Measurements from ENCODE around the gene CAV2. TPM values are rescaled to one million over a fixed set of nuclear protein-coding genes. Genes with fewer than 3 reads are reported as not detected.
A peak's percentile ranks its signal among the peaks of the same experiment; 100 is the strongest.

Gene CAV2
- total RNA-seq, 4 donors from 2014 or later, result 11.8 to 13.9 (median 12.6) TPM

- Histone ChIP-seq H3K27me3 (no peaks in the 10 kb centered on the region), H3K4me3 (no peak overlapping the region), H3K4me1 (no peaks in the 10 kb centered on the region), H3K9me3 (no peaks in the 10 kb centered on the region), H3K27ac (no peak overlapping the region), H3K36me3 (no peaks in the 10 kb centered on the region)
- TF ChIP-seq POLR2A (IDR thresholded peaks at IDR 0.05) (no peak), CTCF (IDR thresholded peaks at IDR 0.05) (no peak)
- DNase-seq, result no peak
Observed at GRCh38 chr7:116491887-116492653, 7.5 kb upstream of the CAV2 start.

DNA sequence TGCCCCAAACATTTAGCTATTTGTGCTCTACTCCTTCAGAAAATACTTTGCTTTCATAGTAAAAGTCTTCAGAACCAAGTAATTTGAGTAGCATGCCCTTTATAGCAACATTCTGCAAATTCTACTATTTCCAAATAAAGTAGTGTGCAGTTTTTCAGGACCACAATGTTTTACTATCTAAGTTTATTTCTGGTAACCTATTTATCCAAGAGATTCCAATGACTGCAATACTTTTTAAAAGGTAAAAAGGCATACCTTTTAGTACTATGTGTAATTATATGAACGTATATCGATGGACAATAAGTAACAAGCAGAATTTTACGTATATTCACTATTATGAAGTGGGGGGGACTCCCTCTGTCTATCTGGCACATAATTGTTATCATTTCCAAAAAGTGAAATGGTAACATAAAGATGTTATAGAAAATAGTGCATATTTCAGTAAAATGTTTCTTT, 6.9 kb upstream of the CAV2 start:
- H3K36me3 ChIP-seq, result no peaks in the 10 kb centered on the region
- TF ChIP-seq CTCF (IDR thresholded peaks at IDR 0.05) (no peak), POLR2A (IDR thresholded peaks at IDR 0.05) (no peak)
- H3K4me1 ChIP-seq, result no peaks in the 10 kb centered on the region
- H3K4me3 ChIP-seq, result no peak overlapping the region
- no peaks in the 10 kb centered on the region for H3K9me3 ChIP-seq
- peak overlapping the region in 1 of 4 donors; percentile 30 for H3K27ac ChIP-seq
- no peak for DNase-seq
- H3K27me3 ChIP-seq, result no peaks in the 10 kb centered on the region

DNA sequence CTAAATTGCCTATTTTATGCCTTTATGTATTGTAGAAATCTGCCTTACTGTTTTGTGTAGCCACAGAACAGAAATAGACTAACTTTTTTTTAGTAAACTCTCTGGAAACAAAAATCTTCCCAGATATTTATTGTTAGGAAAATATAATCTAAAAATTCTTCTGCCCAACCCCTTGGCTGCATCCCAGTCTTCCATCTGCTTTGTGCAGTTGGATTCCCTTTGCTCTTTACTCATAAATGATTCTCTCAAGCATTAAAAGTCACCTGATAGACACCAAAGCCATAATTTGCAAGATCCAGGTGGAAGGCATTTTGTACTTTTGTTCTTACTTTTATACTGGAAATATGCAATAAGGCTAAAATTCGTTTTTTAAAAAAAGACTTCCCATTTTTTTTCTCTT, 6.1 kb upstream of the CAV2 start:
- no peaks in the 10 kb centered on the region for H3K36me3 ChIP-seq

DNA sequence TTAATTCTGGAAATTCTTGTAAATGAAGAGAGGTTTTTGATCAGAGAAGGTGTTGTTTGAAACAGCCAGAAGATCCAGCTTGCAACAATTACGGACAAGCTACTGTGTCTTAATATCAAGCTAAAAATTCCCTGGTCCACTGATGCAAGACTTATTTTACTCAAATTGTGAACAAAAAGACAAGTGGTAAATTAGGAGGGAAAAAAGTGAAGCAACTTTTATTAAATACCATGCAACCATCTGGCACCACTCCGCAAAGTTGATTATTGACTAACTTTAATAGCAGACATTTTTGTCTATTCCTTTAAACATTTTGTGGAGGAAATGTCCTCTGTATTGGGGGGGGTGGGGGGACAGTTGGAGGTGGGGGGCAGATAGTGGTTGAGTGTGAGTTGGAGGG, 5.1 kb upstream of the CAV2 start:
- H3K4me1 ChIP-seq, result peaks cover 0 to 5% (median 2%) of the 10 kb centered on the region in 4 donors
- no peak overlapping the region for H3K4me3 ChIP-seq
- no peak overlapping the region for H3K27ac ChIP-seq
- TF ChIP-seq CTCF (IDR thresholded peaks at IDR 0.05) (no peak), POLR2A (IDR thresholded peaks at IDR 0.05) (no peak)
- DNase-seq, result no peak
- no peaks in the 10 kb centered on the region for H3K9me3 ChIP-seq
- no peaks in the 10 kb centered on the region for H3K36me3 ChIP-seq
- H3K27me3 ChIP-seq, result no peaks in the 10 kb centered on the region

More for the DNA sequence above, 6.1 kb upstream of the CAV2 start:
- Histone ChIP-seq H3K27me3 (no peaks in the 10 kb centered on the region), H3K4me1 (no peaks in the 10 kb centered on the region), H3K27ac (peak overlapping the region in 1 of 4 donors; percentile 30), H3K9me3 (no peaks in the 10 kb centered on the region), H3K4me3 (no peak overlapping the region)
- TF ChIP-seq POLR2A (IDR thresholded peaks at IDR 0.05) (no peak), CTCF (IDR thresholded peaks at IDR 0.05) (no peak)
- no peak for DNase-seq

GRCh38 chr7:116495736-116496135, 3.8 kb upstream of the CAV2 start:
- no peaks in the 10 kb centered on the region for H3K36me3 ChIP-seq
- no peaks in the 10 kb centered on the region for H3K27me3 ChIP-seq
- TF ChIP-seq POLR2A (IDR thresholded peaks at IDR 0.05), result no peak
- no peak for TF ChIP-seq CTCF (IDR thresholded peaks at IDR 0.05)
- no peak overlapping the region for H3K27ac ChIP-seq
- peaks cover 0 to 11% (median 2%) of the 10 kb centered on the region in 4 donors for H3K4me1 ChIP-seq
- H3K4me3 ChIP-seq, result no peak overlapping the region
- H3K9me3 ChIP-seq, result no peaks in the 10 kb centered on the region
- DNase-seq, result no peak
